Activated naive CD8-positive, alpha-beta T cell treated with anti-CD3 and anti-CD28 coated beads, Interleukin-2, amount 50 U/mL, for 24 hours (primary cell): ENCODE results near the gene RTP3.

Experiments used
- ATAC-seq: fragments of 150-1000 bp; cut with Tn5 transposase; one replicate; pipeline ENCODE4 v1.10.0; 2021
- DNase-seq: peaks from one replicate; pipeline ENCODE4 v3.0.0; 2021
- H3K27ac Mint-ChIP-seq: one replicate; pipeline ENCODE4 v1.8.0; 2021; ENCODE audit warnings: mild to moderate bottlenecking, mixed read lengths
- H3K27me3 Mint-ChIP-seq: one replicate; pipeline ENCODE4 v1.8.0; 2021; ENCODE audit warnings: mixed read lengths
- H3K36me3 Mint-ChIP-seq: one replicate; pipeline ENCODE4 v1.8.0; 2021; ENCODE audit warnings: low read depth, mixed read lengths
- H3K4me1 Mint-ChIP-seq: one replicate; pipeline ENCODE4 v1.8.0; 2021; ENCODE audit warnings: mixed read lengths
- H3K4me3 Mint-ChIP-seq: one replicate; pipeline ENCODE4 v1.8.0; 2021; ENCODE audit warnings: mild to moderate bottlenecking, moderate library complexity, mixed read lengths
- H3K9me3 Mint-ChIP-seq: one replicate; pipeline ENCODE4 v1.8.0; 2021; ENCODE audit warnings: mixed read lengths

RTP3 gene

GRCh38 chr3:46464326-46465195, 33.2 kb upstream of the RTP3 start, which contains the start of gene LTF:
TSS of gene LTF (minus strand) at chr3:46464905. CDS start at chr3:46464867, 38 bp downstream.
- Mint-ChIP-seq H3K4me3 (no peak within 1 kb of the TSS), H3K4me1 (no peaks in the 10 kb centered on the region), H3K27ac (no peak within 1 kb of the TSS), H3K36me3 (no peaks in the 10 kb centered on the region), H3K27me3 (peaks cover 46% of the 10 kb centered on the region), H3K9me3 (peaks cover 4% of the 10 kb centered on the region)
- ATAC-seq (no peak), DNase-seq (no peak)

GRCh38 chr3:46465196-46465520, 32.6 kb upstream of the RTP3 start:
- Mint-ChIP-seq H3K27me3 (peaks cover 46% of the 10 kb centered on the region), H3K9me3 (peaks cover 4% of the 10 kb centered on the region), H3K27ac (no peak overlapping the region), H3K4me1 (no peaks in the 10 kb centered on the region), H3K36me3 (no peaks in the 10 kb centered on the region), H3K4me3 (no peak overlapping the region)
- ATAC-seq: no peak
- DNase-seq: no peak

DNA sequence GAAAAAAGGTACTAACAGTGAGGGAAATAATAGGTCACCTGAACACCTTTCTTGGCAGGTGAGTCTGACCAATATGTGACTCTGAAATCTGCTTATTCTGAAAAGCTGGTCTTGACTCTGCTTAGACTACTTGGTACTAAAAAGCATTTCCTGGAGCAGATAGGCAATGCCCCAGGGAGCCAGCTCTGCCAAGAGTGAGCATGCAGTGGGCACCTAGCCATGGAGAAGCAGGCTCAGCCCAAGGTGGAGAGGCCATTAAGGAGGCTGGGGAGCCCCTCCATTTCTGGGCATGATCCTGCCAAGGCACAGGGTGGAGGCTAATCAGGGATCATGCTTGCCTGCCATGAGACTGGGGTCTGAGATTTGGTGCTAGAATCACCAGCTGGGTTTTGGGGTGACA, 31.5 kb upstream of the RTP3 start:
- ATAC-seq: no peak
- H3K36me3 Mint-ChIP-seq: no peaks in the 10 kb centered on the region
- DNase-seq: no peak
- no peaks in the 10 kb centered on the region for H3K4me1 Mint-ChIP-seq
- peaks cover 3% of the 10 kb centered on the region for H3K9me3 Mint-ChIP-seq
- no peak overlapping the region for H3K4me3 Mint-ChIP-seq
- H3K27ac Mint-ChIP-seq: no peak overlapping the region
- H3K27me3 Mint-ChIP-seq: peaks cover 42% of the 10 kb centered on the region

DNA sequence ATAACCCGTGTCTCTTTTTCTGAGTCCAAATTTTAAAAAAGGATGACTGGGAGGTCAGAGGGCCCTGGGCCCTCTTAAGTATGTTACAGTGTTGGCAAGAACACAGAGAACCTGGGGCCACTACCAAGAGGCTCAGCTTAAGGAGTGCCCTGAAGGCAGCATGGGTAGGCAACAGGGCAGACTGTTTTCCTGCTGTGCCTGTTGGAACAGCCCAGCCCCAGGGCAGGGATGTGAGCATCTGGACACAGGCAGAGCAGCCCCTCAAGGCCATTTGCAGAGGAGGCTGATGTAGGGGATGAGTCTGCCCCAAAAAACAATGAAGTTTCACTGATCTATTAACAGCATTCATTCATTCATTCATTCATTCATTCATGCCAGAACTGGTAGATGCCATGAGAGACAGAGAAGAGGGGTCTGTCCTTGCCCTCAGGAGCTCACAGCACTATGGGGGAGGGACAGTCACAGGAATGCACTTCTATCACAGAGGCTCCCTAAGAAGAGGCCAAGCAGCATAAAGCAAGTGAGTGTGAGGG, 30.8 kb upstream of the RTP3 start:
- no peak for DNase-seq
- Mint-ChIP-seq H3K27ac (no peak overlapping the region), H3K4me1 (no peaks in the 10 kb centered on the region), H3K27me3 (peaks cover 40% of the 10 kb centered on the region), H3K9me3 (no peaks in the 10 kb centered on the region), H3K36me3 (no peaks in the 10 kb centered on the region), H3K4me3 (no peak overlapping the region)
- ATAC-seq: no peak

- ATAC-seq (no peak), DNase-seq (no peak)
- peaks cover 37% of the 10 kb centered on the region for H3K27me3 Mint-ChIP-seq
- H3K9me3 Mint-ChIP-seq: no peaks in the 10 kb centered on the region
- no peak overlapping the region for H3K4me3 Mint-ChIP-seq
- H3K36me3 Mint-ChIP-seq: no peaks in the 10 kb centered on the region
- no peaks in the 10 kb centered on the region for H3K4me1 Mint-ChIP-seq
- H3K27ac Mint-ChIP-seq: no peak overlapping the region
These were observed 30.2 kb upstream of the RTP3 start for GRCh38 chr3:46467562-46467961.

GRCh38 chr3:46468753-46469600, 28.8 kb upstream of the RTP3 start:
- Mint-ChIP-seq H3K27me3 (peaks cover 35% of the 10 kb centered on the region), H3K4me1 (no peaks in the 10 kb centered on the region), H3K9me3 (peaks cover under 1% of the 10 kb centered on the region), H3K27ac (no peak overlapping the region), H3K36me3 (no peaks in the 10 kb centered on the region), H3K4me3 (no peak overlapping the region)
- ATAC-seq: no peak
- no peak for DNase-seq

- H3K36me3 Mint-ChIP-seq: peaks cover 3% of the 10 kb centered on the region
- no peak for DNase-seq
- H3K4me3 Mint-ChIP-seq: no peak overlapping the region
- no peak overlapping the region for H3K27ac Mint-ChIP-seq
- H3K4me1 Mint-ChIP-seq: no peaks in the 10 kb centered on the region
- no peak for ATAC-seq
- H3K9me3 Mint-ChIP-seq: peaks cover 7% of the 10 kb centered on the region
- H3K27me3 Mint-ChIP-seq: peaks cover 30% of the 10 kb centered on the region
These were observed 28.0 kb upstream of the RTP3 start for GRCh38 chr3:46469680-46470357.

- Mint-ChIP-seq H3K27me3 (peaks cover 26% of the 10 kb centered on the region), H3K4me1 (no peaks in the 10 kb centered on the region), H3K27ac (no peak overlapping the region), H3K4me3 (no peak overlapping the region), H3K9me3 (peaks cover 16% of the 10 kb centered on the region), H3K36me3 (peaks cover 3% of the 10 kb centered on the region)
- ATAC-seq: no peak
- no peak for DNase-seq
These were observed 26.9 kb upstream of the RTP3 start for GRCh38 chr3:46470831-46471230.

DNA sequence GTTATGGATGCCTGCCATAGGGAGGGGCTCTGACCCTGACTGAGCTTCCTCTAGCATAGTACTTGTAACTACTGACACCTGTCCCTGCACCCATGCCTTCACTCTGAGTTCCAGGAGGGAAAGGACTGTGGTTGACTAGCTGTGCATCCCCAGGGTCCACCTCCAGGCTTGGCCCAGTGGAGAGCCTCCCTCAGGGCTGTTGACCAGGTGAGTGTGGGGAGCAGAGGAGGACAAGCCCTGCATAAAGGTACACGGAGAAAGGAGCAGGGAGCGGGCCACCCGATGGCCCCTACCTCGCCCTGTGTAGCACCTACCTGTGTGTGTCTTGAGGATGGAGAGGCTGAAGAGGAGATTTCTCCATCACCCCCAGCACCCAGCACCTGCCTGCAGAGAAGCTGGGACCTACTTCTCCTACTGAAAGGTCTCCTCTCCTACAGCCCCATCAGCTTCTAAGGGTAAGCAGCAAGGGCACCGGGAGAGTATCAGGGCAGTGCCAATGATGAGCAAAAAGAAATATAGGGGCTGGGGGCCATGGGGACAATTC, 26.3 kb upstream of the RTP3 start:
- H3K27me3 Mint-ChIP-seq: peaks cover 21% of the 10 kb centered on the region
- ATAC-seq (no peak), DNase-seq (no peak)
- H3K36me3 Mint-ChIP-seq: peaks cover 3% of the 10 kb centered on the region
- H3K4me3 Mint-ChIP-seq: no peak overlapping the region
- H3K9me3 Mint-ChIP-seq: peaks cover 16% of the 10 kb centered on the region
- no peaks in the 10 kb centered on the region for H3K4me1 Mint-ChIP-seq
- H3K27ac Mint-ChIP-seq: no peak overlapping the region

DNA sequence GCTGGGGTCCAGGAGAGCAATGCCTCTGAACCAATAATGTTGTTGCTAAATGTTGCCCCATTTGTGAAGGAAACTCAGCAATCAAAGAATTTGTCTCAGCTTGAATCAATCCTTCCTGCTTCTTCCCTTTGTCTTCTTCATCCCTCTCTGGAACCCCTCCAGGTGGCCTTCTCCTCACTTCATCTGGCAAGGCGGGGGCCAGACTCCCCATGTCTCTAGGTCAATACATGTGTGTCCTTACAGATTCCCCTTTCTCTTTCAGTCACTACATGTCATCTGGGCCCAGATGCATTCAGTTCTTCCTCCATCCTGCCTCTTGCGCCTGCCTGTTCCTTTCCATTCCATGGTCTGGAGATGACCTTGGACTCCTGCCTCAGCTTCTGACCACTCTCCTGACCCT, 25.0 kb upstream of the RTP3 start:
- H3K9me3 Mint-ChIP-seq: peaks cover 16% of the 10 kb centered on the region
- DNase-seq (no peak), ATAC-seq (no peak)
- H3K27me3 Mint-ChIP-seq: peaks cover 26% of the 10 kb centered on the region
- H3K4me1 Mint-ChIP-seq: no peaks in the 10 kb centered on the region
- H3K27ac Mint-ChIP-seq: no peak overlapping the region
- H3K4me3 Mint-ChIP-seq: no peak overlapping the region
- H3K36me3 Mint-ChIP-seq: peaks cover 3% of the 10 kb centered on the region

DNA sequence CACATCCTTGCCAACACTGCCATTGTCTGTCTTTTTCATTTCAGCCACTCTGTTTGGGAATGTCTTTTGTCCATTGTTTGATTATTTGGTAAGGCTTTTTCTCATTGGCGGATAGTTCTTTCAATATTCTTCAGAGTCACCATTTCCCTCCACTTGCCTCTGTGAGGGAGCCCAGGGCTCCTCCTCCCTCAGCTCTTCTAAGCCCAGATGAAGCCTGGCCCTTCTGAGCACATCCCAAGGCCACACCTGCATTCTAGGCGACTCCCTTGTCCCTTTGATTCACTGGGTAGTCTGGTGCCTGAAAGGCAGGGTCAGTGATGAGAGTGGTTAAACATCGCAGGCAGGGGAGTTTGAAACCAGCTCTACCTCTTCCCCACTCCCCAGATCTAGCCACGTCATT, 20.6 kb upstream of the RTP3 start:
- no peak overlapping the region for H3K27ac Mint-ChIP-seq

GRCh38 chr3:46477756-46478155, 20.0 kb upstream of the RTP3 start:
- H3K9me3 Mint-ChIP-seq: peaks cover 16% of the 10 kb centered on the region
- no peak for DNase-seq
- no peaks in the 10 kb centered on the region for H3K4me1 Mint-ChIP-seq
- H3K4me3 Mint-ChIP-seq: no peak overlapping the region
- H3K27me3 Mint-ChIP-seq: peaks cover 28% of the 10 kb centered on the region
- peaks cover 3% of the 10 kb centered on the region for H3K36me3 Mint-ChIP-seq
- ATAC-seq: no peak
- H3K27ac Mint-ChIP-seq: no peak overlapping the region

More for the DNA sequence above, 20.6 kb upstream of the RTP3 start:
- Mint-ChIP-seq H3K4me1 (no peaks in the 10 kb centered on the region), H3K36me3 (peaks cover 3% of the 10 kb centered on the region), H3K27me3 (peaks cover 29% of the 10 kb centered on the region), H3K9me3 (peaks cover 16% of the 10 kb centered on the region), H3K4me3 (no peak overlapping the region)
- ATAC-seq (no peak), DNase-seq (no peak)

DNA sequence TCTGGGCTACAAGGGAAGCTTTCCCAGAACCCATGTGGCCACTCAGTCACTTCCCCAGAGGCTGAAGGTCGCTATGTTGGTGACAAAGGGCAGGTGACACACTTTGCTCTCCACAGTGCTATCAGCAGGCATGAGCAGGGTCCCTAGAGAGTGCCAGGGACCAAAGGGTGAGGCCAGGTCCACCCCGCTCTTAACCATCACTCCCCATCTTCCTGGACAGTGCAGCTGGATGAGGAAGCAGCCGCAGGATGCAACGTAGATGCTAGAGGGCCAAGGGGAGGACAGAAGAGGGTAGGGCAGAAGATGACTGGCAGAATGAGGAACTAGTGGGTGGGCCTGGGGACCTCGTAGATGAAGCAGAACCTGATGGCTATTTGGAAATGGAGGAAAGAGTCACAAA, 19.4 kb upstream of the RTP3 start:
- Mint-ChIP-seq H3K27me3 (peaks cover 23% of the 10 kb centered on the region), H3K9me3 (peaks cover 16% of the 10 kb centered on the region), H3K4me3 (no peak overlapping the region), H3K36me3 (peaks cover 3% of the 10 kb centered on the region), H3K4me1 (no peaks in the 10 kb centered on the region), H3K27ac (no peak overlapping the region)
- DNase-seq (no peak), ATAC-seq (no peak)

- Mint-ChIP-seq H3K27ac (no peak overlapping the region), H3K36me3 (peaks cover 3% of the 10 kb centered on the region)
These were observed 18.8 kb upstream of the RTP3 start for GRCh38 chr3:46479021-46479420.

More at GRCh38 chr3:46479021-46479420, 18.8 kb upstream of the RTP3 start:
- ATAC-seq (no peak), DNase-seq (no peak)
- Mint-ChIP-seq H3K4me1 (no peaks in the 10 kb centered on the region), H3K27me3 (peaks cover 19% of the 10 kb centered on the region), H3K9me3 (peaks cover 15% of the 10 kb centered on the region), H3K4me3 (no peak overlapping the region)
